Measurements from ENCODE around the gene LZTR1.
A peak's percentile ranks its signal among the peaks of the same experiment; 100 is the strongest.
"Not testable (repeated sequence)": the region's sequence is repeated elsewhere in the genome, so short reads cannot be mapped to it uniquely, and the experiment has no call there.

Gene LZTR1

DNA sequence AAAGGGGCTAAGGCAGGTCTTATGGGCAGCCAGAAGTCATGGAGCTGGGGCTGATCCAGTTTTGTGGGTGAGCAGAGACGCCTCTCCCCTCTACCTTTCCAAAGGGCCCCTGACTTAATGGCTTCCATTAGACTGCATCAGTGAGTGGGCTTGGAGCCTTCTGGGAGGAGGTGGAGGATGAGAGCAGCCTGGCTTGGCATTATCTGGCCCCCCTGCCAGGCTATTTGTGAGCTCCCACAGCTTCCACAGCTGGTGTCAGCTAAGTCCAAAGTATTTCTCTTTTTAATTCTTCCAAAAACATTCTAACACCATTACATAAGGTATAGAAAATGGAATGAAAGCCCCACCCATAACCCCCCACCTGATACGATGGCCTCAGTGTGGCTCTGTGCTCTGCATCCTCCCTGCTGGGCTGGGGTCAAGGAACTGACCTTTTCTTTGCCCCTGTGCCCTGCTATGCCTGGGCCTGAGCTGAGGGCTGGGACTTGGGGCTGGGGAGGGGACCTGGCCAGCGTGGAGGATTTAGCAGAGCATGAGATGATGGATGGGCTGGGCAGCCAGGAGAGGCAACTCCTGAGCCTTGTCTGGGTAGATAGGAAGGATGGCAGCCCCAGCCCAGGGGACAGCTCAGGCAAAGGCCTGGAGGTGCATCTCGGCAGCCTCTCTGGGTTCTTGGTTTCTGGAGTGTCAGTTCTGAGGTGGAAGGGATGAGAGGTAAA is 11.0 kb upstream of the LZTR1 start:
- peak; percentile 37 for DNase-seq (ENCODE audit: low read depth)
- no peak overlapping the region for H3K4me3 ChIP-seq (ENCODE audit: low read depth, low read length)
- TF ChIP-seq, protein P1, sequence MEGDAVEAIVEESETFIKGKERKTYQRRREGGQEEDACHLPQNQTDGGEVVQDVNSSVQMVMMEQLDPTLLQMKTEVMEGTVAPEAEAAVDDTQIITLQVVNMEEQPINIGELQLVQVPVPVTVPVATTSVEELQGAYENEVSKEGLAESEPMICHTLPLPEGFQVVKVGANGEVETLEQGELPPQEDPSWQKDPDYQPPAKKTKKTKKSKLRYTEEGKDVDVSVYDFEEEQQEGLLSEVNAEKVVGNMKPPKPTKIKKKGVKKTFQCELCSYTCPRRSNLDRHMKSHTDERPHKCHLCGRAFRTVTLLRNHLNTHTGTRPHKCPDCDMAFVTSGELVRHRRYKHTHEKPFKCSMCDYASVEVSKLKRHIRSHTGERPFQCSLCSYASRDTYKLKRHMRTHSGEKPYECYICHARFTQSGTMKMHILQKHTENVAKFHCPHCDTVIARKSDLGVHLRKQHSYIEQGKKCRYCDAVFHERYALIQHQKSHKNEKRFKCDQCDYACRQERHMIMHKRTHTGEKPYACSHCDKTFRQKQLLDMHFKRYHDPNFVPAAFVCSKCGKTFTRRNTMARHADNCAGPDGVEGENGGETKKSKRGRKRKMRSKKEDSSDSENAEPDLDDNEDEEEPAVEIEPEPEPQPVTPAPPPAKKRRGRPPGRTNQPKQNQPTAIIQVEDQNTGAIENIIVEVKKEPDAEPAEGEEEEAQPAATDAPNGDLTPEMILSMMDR (conservative IDR thresholded peaks at IDR 0.05; ENCODE audit: low read depth, low read length) = no peak

DNA sequence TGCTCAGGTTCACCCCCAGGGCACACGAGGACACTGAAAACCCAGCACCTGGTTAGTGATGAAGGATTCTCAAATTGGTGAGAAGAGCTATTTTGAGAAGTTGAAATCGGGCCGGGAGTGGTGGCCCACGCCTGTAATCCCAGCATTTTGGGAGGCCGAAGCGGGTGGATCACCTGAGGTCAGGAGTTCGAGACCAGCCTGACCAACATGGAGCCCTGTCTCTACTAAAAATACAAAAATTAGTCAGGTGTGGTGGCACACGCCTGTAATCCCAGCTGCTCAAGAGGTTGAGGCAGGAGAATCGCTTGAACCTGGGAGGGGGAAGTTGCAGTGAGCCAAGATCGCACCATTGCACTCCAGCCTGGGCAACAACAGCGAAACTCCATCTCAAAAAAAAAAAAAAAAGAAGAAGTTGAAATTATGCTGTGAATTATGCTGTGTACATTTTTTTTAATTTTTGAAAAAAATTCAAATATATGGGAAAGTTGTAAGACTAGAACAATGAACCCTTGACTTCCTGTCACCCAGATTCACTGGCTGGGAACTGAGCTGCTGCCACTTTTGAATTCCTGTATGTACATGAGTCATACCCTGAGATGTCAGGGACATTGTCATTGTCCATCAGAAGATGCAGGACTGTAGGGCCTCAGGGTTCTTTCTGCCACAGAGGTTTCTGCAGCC is 9.9 kb upstream of the LZTR1 start:
- not testable (repeated sequence) for DNase-seq (ENCODE audit: low read depth); H3K4me3 ChIP-seq (ENCODE audit: low read depth, low read length)

DNA sequence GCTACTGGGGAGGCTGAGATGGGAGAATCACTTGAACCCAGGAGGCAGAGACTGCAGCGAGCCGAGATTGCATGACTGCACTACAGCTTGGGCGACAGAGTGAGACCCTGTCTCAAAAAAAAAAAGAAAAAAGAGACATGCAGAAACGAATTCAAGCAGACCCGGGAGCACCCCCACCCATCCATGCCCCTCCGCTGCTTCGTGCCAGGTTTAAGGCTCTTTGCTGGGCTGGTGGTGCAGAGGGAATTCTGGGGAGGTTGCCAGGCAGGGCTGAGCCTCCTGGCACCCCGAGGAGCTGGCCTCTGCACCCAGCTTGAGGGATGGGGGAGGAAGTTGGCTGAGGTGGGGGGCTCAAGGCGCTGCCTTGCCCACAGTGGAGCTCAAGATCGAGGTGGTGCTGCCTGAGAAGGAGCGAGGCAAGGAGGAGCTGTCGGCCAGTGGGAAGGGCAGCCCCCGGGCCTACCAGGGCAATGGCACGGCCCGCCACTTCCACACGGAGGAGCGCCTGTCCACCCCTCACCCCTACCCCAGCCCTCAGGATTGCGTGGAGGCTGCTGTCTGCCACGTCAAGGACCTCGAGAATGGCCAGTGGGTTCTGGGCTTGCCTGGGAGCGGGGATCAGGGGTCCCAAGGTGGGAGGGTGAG is 9.0 kb upstream of the LZTR1 start:
- no peak overlapping the region for H3K4me3 ChIP-seq (ENCODE audit: low read depth, low read length)
- TF ChIP-seq, protein P1 (conservative IDR thresholded peaks at IDR 0.05; ENCODE audit: low read depth, low read length) = no peak
- DNase-seq (ENCODE audit: low read depth) = no peak

DNA sequence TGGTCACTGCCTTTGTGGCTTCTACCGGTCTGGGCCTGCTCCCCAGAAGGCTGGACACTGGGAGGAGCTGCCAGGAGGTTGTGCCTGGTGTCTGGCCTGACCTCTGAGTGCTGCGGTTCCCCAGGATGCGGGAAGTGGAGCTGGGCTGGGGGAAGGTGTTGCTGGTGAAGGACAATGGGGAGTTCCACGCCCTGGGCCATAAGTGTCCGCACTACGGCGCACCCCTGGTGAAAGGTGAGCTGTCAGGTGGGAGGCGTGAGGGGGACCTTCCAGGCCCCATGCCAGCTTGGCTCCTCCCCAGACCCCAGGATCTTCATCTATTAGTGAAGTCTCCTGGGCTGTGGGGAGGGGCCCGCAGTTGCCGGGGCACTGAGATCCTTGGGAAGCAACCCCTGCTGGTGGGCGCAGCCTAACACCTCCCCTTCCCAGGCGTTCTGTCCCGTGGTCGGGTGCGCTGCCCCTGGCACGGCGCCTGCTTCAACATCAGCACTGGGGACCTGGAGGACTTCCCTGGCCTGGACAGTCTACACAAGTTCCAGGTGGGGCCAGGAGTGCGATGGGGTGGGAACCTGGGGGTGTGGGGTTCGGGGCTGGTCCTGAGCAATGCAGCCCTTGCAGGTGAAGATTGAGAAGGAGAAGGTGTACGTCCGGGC is 8.3 kb upstream of the LZTR1 start:
- DNase-seq (ENCODE audit: low read depth) = no peak
- H3K4me3 ChIP-seq (ENCODE audit: low read depth, low read length) = no peak overlapping the region
- TF ChIP-seq, protein P1 (conservative IDR thresholded peaks at IDR 0.05; ENCODE audit: low read depth, low read length) = no peak

DNA sequence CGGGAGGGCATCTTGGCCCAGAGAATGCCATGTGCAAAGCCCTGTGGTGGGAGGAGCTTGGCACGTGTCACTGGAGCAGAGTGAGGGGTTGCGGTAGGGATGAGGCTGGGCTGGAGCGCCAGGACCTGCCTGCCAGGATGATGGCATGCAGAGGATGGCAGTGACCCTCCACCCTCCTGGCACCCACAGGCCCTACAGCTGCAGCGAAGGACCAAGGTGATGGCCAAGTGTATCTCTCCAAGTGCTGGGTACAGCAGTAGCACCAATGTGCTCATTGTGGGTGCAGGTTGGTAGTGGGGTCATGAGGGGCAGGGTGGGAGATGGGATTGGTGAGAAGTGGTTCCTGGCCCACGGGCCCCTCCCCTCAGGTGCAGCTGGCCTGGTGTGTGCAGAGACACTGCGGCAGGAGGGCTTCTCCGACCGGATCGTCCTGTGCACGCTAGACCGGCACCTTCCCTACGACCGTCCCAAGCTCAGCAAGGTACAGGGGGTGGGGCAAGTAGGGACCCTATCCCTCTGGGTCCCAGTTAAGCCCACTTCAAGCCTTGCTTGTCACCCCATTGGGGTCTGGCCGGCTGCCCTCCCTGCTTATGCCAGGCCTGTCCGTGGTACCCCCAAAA is 7.7 kb upstream of the LZTR1 start:
- TF ChIP-seq, protein P1 (conservative IDR thresholded peaks at IDR 0.05; ENCODE audit: low read depth, low read length) = no peak
- DNase-seq (ENCODE audit: low read depth) = no peak
- H3K4me3 ChIP-seq (ENCODE audit: low read depth, low read length) = no peak overlapping the region

DNA sequence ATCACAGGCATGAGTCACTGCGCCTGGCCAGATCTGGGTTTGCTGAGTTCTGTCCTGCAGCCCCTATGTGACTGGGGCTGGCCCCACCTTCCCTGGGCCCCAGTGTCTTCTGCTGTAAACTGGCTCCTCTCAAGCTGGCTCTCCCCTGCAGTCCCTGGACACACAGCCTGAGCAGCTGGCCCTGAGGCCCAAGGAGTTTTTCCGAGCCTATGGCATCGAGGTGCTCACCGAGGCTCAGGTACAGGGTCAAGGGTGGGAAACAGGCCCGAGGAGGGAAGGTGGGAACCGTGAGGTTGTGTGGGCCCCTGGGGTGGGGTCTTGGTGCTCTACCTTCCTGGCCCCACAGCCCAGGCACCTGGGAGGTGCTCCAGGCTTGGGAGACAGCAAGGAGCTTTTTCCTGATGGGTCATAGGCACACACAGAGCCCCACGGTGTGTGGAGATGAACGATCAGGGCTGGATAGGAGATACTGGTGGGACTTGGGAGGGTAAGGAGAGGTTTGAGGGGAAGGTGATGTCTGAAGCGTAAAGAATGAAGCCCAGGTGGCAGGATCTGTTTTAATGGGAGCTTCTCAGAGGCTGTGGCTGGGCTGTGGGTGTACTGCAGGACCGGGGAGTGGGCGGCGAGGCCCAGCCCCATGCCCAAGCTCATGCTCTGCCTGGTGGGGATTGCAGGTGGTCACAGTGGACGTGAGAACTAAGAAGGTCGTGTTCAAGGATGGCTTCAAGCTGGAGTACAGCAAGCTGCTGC is 6.4 kb upstream of the LZTR1 start:
- no peak for DNase-seq (ENCODE audit: low read depth)
- TF ChIP-seq, protein P1 (conservative IDR thresholded peaks at IDR 0.05; ENCODE audit: low read depth, low read length) = no peak
- no peak overlapping the region for H3K4me3 ChIP-seq (ENCODE audit: low read depth, low read length)

All from choroid plexus epithelial cell (primary cell).